Measurements from ENCODE around the gene PRKCE.
A peak's percentile ranks its signal among the peaks of the same experiment; 100 is the strongest.

The PRKCE gene

GRCh38 chr2:46012618-46013240, 361.3 kb downstream of the PRKCE start:
- no peaks in the 10 kb centered on the region for H3K36me3 ChIP-seq (ENCODE audit: control insufficient read depth, insufficient read depth, low read length)

GRCh38 chr2:46013726-46014125, 362.3 kb downstream of the PRKCE start:
- 95 to 97% methylated on average over 4 to 5 of the region's 5 CpGs for WGBS, 2 experiments
- Histone ChIP-seq H3K9me3 (ENCODE audit: control insufficient read depth, low read length) (no peaks in the 10 kb centered on the region), H3K36me3 (ENCODE audit: control insufficient read depth, insufficient read depth, low read length) (no peaks in the 10 kb centered on the region), H3K4me1 (ENCODE audit: control insufficient read depth, insufficient read depth, low read length) (peaks cover 15% of the 10 kb centered on the region), H3K27ac (ENCODE audit: insufficient read depth, low read depth, low read length, poor library complexity, severe bottlenecking) (no peak overlapping the region), H3K4me3 (ENCODE audit: insufficient read depth, low read depth, low read length) (no peak overlapping the region), H3K27me3 (ENCODE audit: control insufficient read depth, insufficient read depth, low read length, poor library complexity, severe bottlenecking) (no peaks in the 10 kb centered on the region)

More at GRCh38 chr2:46012618-46013240, 361.3 kb downstream of the PRKCE start:
- peaks cover 15% of the 10 kb centered on the region for H3K4me1 ChIP-seq (ENCODE audit: control insufficient read depth, insufficient read depth, low read length)
- H3K27me3 ChIP-seq (ENCODE audit: control insufficient read depth, insufficient read depth, low read length, poor library complexity, severe bottlenecking) = no peaks in the 10 kb centered on the region
- 56 to 63% methylated on average over 3 of the region's 3 CpGs for WGBS, 2 experiments
- H3K9me3 ChIP-seq (ENCODE audit: control insufficient read depth, low read length) = no peaks in the 10 kb centered on the region
- no peak overlapping the region for H3K4me3 ChIP-seq (ENCODE audit: insufficient read depth, low read depth, low read length)
- H3K27ac ChIP-seq (ENCODE audit: insufficient read depth, low read depth, low read length, poor library complexity, severe bottlenecking) = no peak overlapping the region

GRCh38 chr2:46014911-46015654, 363.6 kb downstream of the PRKCE start:
- H3K27me3 ChIP-seq (ENCODE audit: control insufficient read depth, insufficient read depth, low read length, poor library complexity, severe bottlenecking) = no peaks in the 10 kb centered on the region
- peaks cover 15% of the 10 kb centered on the region for H3K4me1 ChIP-seq (ENCODE audit: control insufficient read depth, insufficient read depth, low read length)
- no peak overlapping the region for H3K4me3 ChIP-seq (ENCODE audit: insufficient read depth, low read depth, low read length)
- no peaks in the 10 kb centered on the region for H3K9me3 ChIP-seq (ENCODE audit: control insufficient read depth, low read length)
- H3K27ac ChIP-seq (ENCODE audit: insufficient read depth, low read depth, low read length, poor library complexity, severe bottlenecking) = peak overlapping the region; percentile 61
- H3K36me3 ChIP-seq (ENCODE audit: control insufficient read depth, insufficient read depth, low read length) = no peaks in the 10 kb centered on the region
- 21 to 26% methylated on average over 5 of the region's 6 CpGs for WGBS, 2 experiments

- WGBS, 2 experiments = 62 to 69% methylated on average over 6 to 7 of the region's 7 CpGs
- Histone ChIP-seq H3K27ac (ENCODE audit: insufficient read depth, low read depth, low read length, poor library complexity, severe bottlenecking) (peak overlapping the region; percentile 61), H3K36me3 (ENCODE audit: control insufficient read depth, insufficient read depth, low read length) (no peaks in the 10 kb centered on the region), H3K27me3 (ENCODE audit: control insufficient read depth, insufficient read depth, low read length, poor library complexity, severe bottlenecking) (no peaks in the 10 kb centered on the region), H3K9me3 (ENCODE audit: control insufficient read depth, low read length) (no peaks in the 10 kb centered on the region), H3K4me3 (ENCODE audit: insufficient read depth, low read depth, low read length) (no peak overlapping the region), H3K4me1 (ENCODE audit: control insufficient read depth, insufficient read depth, low read length) (peaks cover 15% of the 10 kb centered on the region)
Observed at GRCh38 chr2:46015671-46016070, 364.2 kb downstream of the PRKCE start.

GRCh38 chr2:46016091-46016490, 364.6 kb downstream of the PRKCE start:
- WGBS, 2 experiments = 94 to 95% methylated on average over 6 of the region's 6 CpGs
- no peak overlapping the region for H3K27ac ChIP-seq (ENCODE audit: insufficient read depth, low read depth, low read length, poor library complexity, severe bottlenecking)

GRCh38 chr2:46018773-46019591, 367.5 kb downstream of the PRKCE start:
- H3K4me1 ChIP-seq (ENCODE audit: control insufficient read depth, insufficient read depth, low read length) = peaks cover 15% of the 10 kb centered on the region
- H3K4me3 ChIP-seq (ENCODE audit: insufficient read depth, low read depth, low read length) = no peak overlapping the region
- no peaks in the 10 kb centered on the region for H3K9me3 ChIP-seq (ENCODE audit: control insufficient read depth, low read length)
- 90 to 93% methylated on average over 10 of the region's 10 CpGs for WGBS, 2 experiments
- no peak overlapping the region for H3K27ac ChIP-seq (ENCODE audit: insufficient read depth, low read depth, low read length, poor library complexity, severe bottlenecking)
- H3K27me3 ChIP-seq (ENCODE audit: control insufficient read depth, insufficient read depth, low read length, poor library complexity, severe bottlenecking) = no peaks in the 10 kb centered on the region
- no peaks in the 10 kb centered on the region for H3K36me3 ChIP-seq (ENCODE audit: control insufficient read depth, insufficient read depth, low read length)

More at GRCh38 chr2:46016091-46016490, 364.6 kb downstream of the PRKCE start:
- Histone ChIP-seq H3K4me1 (ENCODE audit: control insufficient read depth, insufficient read depth, low read length) (peaks cover 15% of the 10 kb centered on the region), H3K36me3 (ENCODE audit: control insufficient read depth, insufficient read depth, low read length) (no peaks in the 10 kb centered on the region), H3K27me3 (ENCODE audit: control insufficient read depth, insufficient read depth, low read length, poor library complexity, severe bottlenecking) (no peaks in the 10 kb centered on the region), H3K4me3 (ENCODE audit: insufficient read depth, low read depth, low read length) (no peak overlapping the region), H3K9me3 (ENCODE audit: control insufficient read depth, low read length) (no peaks in the 10 kb centered on the region)

- Histone ChIP-seq H3K4me3 (ENCODE audit: insufficient read depth, low read depth, low read length) (no peak overlapping the region), H3K27ac (ENCODE audit: insufficient read depth, low read depth, low read length, poor library complexity, severe bottlenecking) (no peak overlapping the region), H3K9me3 (ENCODE audit: control insufficient read depth, low read length) (no peaks in the 10 kb centered on the region), H3K36me3 (ENCODE audit: control insufficient read depth, insufficient read depth, low read length) (no peaks in the 10 kb centered on the region), H3K4me1 (ENCODE audit: control insufficient read depth, insufficient read depth, low read length) (peaks cover 9% of the 10 kb centered on the region), H3K27me3 (ENCODE audit: control insufficient read depth, insufficient read depth, low read length, poor library complexity, severe bottlenecking) (no peaks in the 10 kb centered on the region)
- 95 to 98% methylated on average over 2 of the region's 2 CpGs for WGBS, 2 experiments
Observed at GRCh38 chr2:46020416-46020815, 368.9 kb downstream of the PRKCE start.

GRCh38 chr2:46023165-46023854, 371.8 kb downstream of the PRKCE start:
- Histone ChIP-seq H3K27me3 (ENCODE audit: control insufficient read depth, insufficient read depth, low read length, poor library complexity, severe bottlenecking) (no peaks in the 10 kb centered on the region), H3K4me1 (ENCODE audit: control insufficient read depth, insufficient read depth, low read length) (no peaks in the 10 kb centered on the region), H3K9me3 (ENCODE audit: control insufficient read depth, low read length) (no peaks in the 10 kb centered on the region), H3K36me3 (ENCODE audit: control insufficient read depth, insufficient read depth, low read length) (no peaks in the 10 kb centered on the region), H3K27ac (ENCODE audit: insufficient read depth, low read depth, low read length, poor library complexity, severe bottlenecking) (no peak overlapping the region), H3K4me3 (ENCODE audit: insufficient read depth, low read depth, low read length) (no peak overlapping the region)
- 90 to 95% methylated on average over 3 of the region's 3 CpGs for WGBS, 2 experiments

- H3K4me3 ChIP-seq (ENCODE audit: insufficient read depth, low read depth, low read length) = no peak overlapping the region
Observed at GRCh38 chr2:46024146-46024779, 372.8 kb downstream of the PRKCE start.

More at GRCh38 chr2:46024146-46024779, 372.8 kb downstream of the PRKCE start:
- WGBS, 2 experiments = 94 to 95% methylated on average over 5 of the region's 5 CpGs
- H3K27me3 ChIP-seq (ENCODE audit: control insufficient read depth, insufficient read depth, low read length, poor library complexity, severe bottlenecking) = no peaks in the 10 kb centered on the region
- no peaks in the 10 kb centered on the region for H3K4me1 ChIP-seq (ENCODE audit: control insufficient read depth, insufficient read depth, low read length)
- no peaks in the 10 kb centered on the region for H3K9me3 ChIP-seq (ENCODE audit: control insufficient read depth, low read length)
- no peaks in the 10 kb centered on the region for H3K36me3 ChIP-seq (ENCODE audit: control insufficient read depth, insufficient read depth, low read length)
- no peak overlapping the region for H3K27ac ChIP-seq (ENCODE audit: insufficient read depth, low read depth, low read length, poor library complexity, severe bottlenecking)

All from ectodermal cell (in vitro differentiated cells).